Stimulated activated CD4-positive, alpha-beta T cell treated with anti-CD3 and anti-CD28 coated beads, Interleukin-2, amount 100 ng/mL, for 48 hours (primary cell): ENCODE results near the gene CLEC11A.

ENCODE experiments used
- DNase-seq, 2 donors: peaks; one replicate each; pipeline ENCODE4 v3.0.0-alpha.2; 2020

Gene CLEC11A

DNA sequence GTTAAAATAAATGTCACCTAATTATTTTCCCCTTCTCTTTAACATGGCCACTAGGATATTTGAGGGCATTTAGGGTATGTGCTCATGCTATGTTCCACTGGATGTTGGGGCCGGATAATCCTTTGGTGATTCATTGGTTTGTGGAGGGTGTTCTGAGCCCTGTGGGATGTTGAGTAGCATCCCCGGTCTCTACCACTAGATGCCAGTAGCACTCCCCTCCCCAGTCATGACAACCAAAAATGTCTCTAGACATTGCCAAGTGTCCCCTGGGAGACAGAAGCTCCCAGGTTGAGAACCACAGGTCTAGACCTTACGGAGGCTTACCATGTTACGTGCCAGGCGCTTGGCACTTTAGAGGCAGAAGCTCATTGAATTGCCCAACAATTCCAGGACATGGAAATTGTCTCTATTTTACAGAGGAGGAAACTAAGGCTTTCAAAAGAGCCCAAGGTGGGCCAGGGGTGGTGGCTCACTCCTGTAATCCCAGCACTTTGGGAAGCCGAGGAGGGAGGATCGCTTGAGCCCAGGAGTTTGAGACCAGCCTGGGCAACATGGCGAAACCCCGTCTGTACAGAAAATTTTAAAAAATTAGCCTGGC, 17.6 kb upstream of the CLEC11A start:
- DNase-seq = peak; percentile 10 to 23

DNA sequence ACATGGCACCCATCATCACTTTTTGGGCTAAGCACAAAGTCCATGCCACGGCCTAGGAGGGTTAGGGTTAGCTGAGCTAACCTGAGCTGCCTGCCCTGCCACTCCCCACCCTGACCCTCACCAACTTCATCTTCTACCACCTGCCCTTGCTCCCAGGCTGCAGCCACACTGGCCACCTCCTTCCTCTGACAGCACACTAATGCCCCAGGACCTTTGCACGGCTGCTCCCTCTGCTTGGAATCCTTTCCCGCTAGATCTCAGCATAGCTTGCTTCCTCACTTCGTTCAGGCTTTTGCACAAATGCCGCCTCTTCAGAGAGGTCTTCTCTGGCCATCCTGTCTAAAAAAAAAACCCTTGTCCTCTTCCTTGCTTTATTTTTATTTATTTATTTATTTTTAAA, 16.8 kb upstream of the CLEC11A start:
- DNase-seq = no peak

DNA sequence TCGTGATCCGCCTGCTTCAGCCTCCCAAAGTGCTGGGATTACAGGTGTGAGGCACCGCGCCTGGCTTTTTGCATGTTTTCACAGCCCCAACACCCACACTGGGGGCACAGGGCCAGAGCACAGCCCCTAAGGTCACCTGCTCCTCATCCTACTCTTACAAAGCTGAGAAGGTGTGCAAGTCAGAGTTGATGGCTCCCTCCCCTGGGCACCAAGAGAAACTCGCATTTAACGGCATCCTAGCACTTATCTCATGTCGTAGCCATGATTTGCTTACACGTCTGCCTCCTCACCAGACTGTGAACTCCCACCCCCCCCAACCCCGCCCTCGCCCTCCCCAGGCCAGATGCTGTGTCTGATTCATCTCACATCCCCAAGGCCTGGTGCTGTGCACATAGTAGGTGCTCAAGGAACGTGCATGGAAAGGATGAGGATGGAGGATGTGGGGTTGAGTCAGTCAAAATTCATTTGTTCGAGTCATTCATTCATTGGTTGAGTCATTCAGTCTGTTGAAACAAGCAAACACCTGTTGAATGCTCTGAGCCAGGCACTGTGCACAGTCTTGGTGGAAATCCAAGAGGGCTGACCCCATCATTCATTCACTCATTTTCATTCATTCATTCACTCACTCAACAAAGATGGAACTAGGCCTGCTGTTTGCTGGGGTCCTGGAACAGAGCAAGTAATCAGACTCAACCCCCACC, 14.8 kb upstream of the CLEC11A start:
- no peak for DNase-seq

DNA sequence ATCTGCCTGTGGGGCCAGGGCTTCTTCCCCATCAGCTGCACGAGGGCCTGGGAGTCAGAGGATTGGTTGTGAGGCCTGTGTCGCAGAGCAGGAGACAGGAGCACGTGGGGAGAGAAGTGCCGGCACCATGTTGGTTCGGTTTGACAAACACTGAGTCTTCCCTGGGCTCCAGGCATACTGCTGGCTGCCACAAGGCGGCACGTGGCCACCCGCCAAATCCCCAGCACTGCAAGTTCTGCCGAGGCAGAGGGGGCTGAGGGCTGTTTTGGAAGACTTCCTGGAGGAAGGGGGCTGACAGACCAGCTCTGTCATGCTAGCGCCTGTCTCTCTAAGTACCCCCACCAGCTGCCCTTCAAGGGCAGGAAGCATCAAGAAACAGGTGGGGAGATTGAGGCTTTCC, 13.1 kb upstream of the CLEC11A start:
- no peak for DNase-seq

DNA sequence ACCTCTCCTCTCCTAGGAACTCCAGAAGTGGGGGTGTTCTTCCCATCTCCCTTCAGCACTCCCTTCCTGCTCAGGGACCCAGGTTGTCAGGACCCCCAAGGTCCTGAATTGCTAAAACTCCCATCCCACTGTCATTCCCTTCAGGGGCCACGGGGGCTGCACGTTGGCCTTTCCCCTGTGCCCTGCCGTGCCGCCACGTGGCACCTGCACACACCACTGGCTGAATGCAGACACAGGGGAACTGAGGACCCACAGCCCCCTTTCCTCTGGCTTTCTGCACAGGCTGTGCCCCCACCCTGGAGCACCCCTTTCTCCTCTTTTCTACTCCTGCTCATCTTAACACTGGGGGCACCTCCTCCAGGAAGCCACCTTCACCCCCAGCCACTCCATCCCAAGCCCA, 12.6 kb upstream of the CLEC11A start:
- no peak for DNase-seq

DNA sequence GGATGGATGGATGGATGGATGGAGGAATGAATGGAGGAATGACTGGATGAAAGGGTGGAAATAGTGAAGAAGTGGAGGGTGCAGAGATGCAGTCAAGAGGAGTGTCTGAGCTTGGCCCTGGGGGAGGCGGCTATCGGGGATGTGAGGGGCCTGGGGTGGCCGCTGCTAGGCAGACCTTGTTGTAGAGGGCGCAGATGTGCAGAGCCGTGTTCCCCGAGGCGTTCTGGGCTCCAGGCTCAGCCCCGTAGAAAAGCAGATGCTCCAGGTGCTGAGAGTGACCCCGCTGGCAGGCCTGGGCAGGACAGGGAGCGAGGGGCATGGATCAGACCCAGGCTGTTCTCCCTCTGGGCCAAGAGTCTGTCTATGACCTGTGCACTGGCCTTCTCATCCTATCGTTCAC, 12.0 kb upstream of the CLEC11A start:
- DNase-seq = no peak

DNA sequence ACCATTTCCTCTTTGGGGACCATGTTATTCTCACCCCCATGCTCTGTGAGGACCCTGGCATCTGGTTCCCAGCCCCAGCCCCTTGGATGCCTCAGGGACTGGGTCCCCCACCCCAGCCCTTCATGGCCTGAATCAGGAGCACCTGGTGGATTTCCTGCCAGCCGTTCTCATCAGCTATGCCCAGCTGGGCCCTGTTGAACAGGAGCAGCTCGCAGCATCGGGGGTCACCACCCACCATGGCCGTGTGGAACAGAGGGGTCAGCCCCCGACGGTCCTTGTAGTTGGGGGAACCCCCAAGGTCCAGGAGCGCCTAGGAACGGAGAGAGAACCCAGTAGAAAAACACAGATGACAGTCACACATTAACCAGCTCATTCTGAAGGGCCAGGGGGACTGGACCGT, 11.4 kb upstream of the CLEC11A start:
- DNase-seq = no peak

DNA sequence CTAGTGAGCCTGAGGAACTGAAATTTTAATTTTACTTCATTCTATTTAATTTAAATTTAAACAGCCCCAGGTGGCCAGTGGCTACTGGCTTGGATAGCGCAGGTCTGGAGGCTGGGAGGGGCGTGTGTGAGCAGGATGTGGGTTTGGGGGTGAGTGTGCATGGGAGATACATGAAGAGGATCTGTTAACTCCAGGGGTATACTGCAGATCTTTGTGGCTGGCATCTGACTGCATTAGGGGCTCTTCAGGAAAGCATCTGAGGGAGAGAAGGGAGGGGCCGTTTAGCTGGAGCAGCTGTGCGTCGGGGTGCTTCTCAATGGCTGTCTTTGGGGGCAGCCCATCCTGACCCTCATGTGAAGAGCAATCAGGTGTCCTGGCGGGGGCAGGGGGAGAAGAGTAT, 10.3 kb upstream of the CLEC11A start:
- no peak for DNase-seq

DNA sequence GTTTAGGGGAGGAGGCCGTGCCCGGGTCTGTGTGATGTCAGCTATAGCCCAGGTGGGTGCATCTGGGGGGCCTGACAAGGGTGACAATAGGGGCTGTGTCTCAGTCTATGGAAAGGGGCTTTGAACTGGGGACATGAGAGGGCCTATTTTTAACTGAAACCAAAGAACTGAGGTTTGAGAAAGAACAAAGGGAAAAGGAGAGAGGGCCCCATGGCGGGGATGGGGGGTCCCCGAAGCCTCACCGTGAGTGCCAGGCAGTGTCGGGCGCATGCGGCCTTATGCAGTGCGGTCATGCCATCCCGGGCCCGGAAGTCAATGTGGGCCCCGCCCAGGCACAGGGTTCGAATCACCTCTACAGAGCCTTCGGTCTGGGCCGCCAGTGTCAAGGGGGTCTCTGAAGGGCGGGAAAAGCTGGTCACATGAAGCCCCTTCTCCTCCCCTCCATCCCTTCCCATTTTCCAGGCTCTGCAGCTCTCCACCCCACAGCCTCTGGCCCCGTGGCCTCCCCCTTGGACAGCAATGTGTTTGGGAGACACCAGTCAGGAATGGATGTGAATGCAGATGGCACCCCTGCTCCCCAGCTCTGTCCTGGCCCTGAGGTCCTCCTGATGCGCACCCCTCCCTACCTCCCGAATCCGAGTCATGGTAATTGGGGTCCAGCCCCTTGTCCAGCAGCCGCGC, 9.5 kb upstream of the CLEC11A start:
- DNase-seq = no peak

DNA sequence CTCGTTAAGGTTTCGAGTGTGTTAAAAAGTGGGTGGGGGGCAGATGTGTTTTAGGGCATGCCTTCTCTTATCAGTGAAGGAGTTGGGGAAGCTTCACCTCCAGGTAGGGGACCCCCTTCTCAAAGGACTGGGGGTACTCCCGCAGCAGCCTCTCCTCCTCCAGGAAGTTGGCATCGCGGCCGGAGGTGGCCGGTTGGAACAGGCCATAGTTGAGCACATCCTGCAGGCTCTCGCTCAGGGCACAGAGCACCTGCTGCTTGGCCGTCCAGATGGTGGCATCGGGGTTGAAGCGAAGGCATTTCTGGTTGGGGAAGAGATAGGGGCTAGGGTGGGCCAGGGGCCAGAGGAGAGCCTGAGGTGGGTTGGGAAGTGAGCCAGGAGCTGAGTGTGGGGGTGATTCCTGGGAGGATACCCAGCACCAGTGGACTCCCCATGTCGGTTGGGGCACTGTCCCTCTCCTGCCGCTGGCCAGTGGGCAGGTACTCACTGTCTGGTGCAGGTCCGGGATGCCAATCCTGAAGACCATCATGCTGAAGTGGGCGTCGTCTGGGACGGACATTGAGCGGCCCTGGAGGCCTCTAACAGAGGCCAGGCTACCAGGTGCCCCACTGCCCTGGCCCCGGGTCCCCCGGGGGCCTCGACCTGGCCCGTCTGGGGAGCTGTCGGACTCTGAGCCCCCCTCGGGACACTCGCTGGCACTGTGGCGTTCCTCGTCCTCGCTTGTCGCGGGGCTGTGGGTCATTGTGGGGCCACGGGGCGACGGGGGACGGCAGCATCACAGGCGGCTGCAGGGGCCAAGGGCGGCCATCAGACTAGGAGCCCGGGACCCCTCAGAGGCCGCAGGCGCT, 6.8 kb upstream of the CLEC11A start:
- no peak for DNase-seq

DNA sequence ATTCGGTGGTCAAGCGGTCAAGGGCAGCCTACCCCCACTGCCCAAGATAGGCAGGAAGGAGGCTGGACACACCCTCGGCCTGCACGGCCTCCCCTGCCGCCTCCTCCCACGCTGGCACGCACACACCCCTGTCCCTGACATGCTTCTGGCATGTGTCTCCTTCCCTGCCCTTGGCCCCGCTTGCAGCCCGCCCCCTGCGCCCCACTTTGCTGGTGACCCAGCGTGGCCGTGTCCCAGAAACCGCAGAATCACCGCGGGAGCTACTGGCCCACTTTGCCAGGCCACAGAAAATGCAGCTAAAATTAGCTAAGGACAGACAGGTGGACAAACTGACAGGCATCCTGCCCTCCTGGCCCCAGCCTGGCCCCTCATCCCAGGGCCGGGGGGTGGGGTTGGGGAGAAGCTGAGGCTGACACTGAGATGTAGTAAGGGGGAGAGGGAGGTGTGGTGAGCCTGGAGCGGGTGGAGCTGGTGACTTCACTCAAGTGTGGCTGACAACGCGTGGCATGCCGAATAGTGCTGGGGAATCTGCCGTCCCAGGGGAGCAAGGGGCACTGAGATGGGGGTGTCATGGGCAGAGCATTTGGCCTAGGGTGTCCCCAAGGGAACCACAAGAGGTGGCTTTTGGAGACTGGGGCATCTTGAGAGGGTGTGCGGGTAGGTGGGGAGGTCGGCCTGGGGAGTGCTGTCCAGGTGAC, 6.0 kb upstream of the CLEC11A start:
- DNase-seq = no peak

DNA sequence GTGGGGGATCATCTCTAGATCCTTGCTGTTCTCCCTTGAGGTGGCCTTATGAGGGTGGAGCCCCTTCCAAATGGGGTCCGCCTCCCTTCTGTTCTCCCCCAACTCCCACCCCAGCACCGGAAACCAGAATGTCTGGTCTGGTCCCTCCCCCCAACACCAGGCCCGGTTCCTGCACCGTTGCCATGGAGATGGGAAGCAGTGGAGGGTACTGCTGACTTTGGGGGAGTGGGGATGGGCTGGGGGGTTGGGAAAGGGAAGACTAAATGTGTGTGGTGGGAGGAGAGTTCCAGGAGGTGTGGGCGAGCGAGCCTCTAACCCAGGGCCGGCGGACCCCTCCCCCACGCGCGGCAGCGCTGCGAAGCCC, 5.3 kb upstream of the CLEC11A start:
- DNase-seq = no peak

DNA sequence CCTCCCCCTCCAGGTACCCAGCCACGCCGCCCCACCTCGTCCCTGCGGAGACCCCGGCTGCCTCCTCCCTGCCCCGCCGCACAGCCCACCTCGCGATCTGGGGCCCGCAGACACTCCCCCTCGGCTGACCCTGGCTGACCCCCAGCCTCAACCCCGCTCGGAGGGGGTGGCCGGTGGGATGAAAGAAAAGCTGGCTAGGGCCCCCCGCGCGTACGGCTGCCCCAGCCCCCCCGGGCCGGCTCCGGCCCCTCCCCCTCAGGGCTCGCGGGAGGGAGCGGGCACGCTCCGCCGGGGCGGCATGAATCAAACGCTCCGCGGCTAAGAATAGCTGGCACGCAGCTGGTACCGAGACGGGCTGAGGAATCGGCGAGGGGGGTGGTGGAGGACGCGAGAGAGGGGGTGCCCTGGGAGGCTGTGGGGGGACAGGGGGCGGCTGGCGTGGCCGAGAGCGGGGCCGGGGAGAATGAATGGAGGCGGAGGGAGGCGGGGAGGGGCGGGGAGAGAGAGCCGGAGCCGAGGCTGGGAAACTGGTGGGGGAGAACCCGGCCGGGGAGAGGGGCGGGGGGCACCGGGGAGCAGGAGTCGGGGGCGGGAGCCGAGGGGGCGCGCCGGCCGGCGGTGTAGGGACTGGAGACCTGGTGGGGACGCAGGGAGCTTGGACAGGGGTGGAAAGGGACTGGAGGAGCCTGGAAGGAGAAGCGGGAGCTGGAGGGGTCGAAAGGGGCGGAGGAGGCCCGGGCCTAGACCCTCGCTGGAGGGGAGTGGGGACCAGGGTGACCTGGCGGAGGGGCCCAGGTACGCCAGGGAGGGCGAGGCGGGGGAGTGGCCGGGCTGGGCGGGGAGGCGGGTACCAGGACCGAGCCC, 4.7 kb upstream of the CLEC11A start:
- no peak for DNase-seq

DNA sequence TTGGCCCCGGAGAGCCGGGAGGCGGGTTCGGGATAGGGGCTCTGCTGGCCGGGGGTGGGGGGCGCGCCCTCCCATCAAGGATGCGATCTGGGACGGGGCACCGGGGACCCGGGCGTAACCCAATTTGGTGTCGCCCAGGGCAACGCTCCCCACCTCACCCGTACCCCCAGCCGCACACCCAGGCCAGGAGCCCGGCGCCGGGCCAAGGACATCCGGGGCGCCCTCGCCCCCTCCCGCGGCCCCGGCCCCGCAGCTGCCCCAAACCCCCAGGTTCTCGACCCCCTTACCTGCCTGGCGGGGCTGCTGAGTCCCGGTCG, 4.1 kb upstream of the CLEC11A start:
- DNase-seq = no peak

DNA sequence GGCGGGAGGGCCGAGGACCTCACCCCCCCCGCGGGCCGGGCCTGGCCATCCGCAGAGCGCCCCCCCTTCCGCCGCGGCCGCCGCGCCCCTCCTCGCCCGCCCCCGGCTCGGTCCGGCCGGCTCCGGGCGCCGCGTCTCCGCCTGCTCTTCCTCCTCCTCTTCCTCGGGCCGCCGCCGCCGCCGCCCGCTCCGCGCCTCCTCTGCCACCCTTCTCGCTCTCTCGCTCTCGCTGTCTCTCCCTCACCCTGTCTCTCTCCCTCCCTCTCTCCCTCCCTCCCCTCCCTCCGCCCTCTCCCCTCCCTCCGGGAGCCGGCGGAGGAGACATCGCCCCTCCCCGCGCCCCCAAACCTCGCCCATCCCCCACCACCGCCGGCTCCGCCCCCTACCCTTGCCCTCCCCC, 3.6 kb upstream of the CLEC11A start, which contains the start of gene SHANK1:
Gene SHANK1 (minus strand): TSS at position 237 of the 400 bp plus-strand sequence. CDS start 2,883 bp downstream, outside the sequence.
- DNase-seq = no peak

DNA sequence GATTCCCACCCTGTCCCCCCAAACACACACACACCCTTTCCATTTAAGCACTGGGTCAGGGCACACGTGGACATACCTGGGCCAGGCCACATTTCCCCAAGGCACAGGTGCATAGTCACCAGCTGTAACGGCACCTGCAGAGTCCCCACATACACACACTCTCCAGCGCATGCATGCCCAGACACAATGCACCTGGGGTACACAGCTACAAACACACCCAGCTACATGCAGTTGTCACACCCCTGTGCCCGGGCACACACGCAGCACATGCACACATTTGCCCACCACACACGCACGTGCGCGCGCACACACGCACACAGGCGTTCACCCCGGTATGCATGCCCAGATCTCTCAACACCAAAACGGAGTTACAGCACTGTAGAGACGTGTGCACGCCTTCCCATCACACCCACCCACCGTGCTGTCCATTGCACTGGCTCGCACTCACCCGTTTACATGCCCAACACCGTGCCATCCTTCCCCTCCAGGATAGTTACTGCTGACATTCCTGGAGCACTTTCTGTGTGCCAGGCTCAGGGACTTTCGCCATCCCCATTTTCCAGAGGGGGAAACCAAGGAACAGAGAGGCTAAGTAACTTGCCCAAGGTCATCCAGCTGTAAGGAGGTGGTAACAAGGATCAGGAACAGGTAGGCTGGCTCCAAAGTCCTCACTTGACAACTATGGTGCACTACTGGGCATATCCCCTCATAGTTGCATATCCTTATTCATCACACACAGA, 2.8 kb upstream of the CLEC11A start:
- DNase-seq = no peak

DNA sequence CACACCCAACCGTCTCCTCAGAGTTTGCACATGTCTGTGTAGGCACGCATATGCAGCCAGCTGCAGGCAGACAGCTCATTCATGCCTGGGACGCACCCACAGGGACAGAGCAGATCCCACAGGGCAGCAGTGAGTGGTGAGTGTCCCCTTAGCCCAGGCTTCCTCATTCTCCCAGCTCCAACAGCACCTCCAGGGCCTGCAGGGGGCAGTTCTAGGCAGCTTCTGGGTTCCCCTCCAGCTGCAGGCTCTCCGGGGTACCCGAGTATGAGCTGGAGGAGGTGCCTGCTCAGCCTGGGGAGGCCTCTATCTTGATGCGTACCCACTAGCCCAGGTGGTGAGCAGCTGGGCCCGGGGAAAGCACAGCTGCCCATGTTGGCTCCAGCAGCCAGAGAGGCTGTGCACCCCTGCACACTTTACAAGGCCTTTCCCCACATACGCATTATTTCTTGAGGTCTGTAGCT, 2.2 kb upstream of the CLEC11A start:
- DNase-seq = no peak

DNA sequence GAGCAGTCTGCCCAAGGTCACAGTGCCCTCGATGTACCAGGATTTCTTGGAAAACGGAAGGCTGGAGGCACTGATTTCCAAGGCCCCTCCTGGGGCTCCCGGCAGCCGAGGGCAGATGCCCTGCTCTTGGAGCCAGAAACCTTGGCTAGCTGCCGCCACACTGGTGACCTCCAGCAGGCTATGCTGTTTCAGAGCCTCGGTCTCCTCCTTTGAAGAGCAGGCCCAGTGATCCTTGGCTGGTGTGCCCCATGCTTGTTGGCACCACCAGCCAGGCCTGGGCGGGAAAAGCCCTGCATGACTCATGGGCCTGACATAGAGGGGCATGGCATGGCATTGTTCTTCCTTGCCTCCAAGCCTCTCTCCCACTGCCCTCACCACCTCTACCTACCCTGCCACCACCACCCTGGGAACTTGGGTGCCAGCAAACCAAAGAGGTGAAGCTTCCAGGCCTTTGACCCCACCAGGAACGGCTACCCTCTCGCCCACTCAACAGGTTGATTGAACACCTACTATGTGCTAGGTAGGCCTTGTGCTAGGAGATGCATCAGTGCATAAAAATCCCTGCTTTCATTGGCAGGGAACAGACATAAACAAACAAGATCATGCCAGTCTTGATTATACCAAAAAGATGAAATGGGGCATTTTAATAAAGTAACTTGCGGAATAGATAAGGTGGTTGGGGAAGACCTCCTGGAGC, 1.6 kb upstream of the CLEC11A start:
- DNase-seq = no peak

DNA sequence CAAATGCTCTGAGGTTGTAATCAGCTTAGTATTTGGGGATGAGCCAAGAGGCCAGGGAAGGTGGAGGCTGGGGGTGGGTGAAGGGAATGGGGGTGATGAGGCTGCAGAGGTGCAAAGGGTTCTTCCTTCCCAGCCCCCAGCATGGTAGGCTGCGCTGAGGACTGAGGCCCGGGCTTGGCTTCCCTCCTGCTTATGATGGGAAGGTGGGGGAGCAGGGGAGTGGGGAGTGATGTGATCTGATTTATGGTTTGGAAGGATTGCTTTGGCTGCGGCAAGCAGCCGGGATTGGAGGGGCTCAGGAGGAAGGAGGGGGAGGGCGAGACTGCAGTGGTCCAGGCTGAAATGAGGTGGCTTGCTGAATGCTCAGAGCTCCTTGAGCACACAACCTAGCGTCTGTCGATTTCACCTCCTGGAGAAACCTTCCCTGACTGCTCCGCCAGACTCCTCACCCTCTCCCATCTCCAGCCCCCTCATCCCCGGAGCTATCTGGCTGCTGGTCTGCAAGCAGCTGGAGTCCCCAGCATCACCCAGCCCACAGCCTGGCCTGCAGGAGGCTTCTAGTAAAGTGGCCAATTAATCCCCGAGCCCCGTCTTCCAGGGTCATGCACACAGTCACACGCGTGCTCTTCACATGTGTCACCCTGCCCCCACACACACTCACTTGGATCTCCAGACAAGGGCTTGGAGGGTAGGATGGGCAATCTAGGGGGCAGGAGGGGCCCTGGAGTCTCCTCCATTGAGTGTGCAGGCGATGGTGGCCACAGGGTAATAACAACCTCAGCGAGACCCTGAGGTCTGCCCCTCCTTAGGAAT, 757 bp upstream of the CLEC11A start:
- DNase-seq = no peak
